Heart left ventricle (tissue), 13 donors: ENCODE measurements around the gene CAGE1.

Source experiments
- POLR2A ChIP-seq, 2 donors: fragments of 450-650 bp; IDR thresholded peaks; one replicate each; pipeline ENCODE4 v1.6.1; 2017; ENCODE audit warnings: antibody characterized with exemption in 2 of 2, mild to moderate bottlenecking in 2 of 2, moderate library complexity in 2 of 2
- TF ChIP-seq, protein P1 (sequence below), 12 donors: fragments of 200-600 bp; sonication (generic) in 4 of 12; IDR thresholded peaks; one replicate each; pipeline versions ENCODE4 v1.5.0 to v1.8.0; 2018 to 2022; ENCODE audit warnings: antibody characterized with exemption in 12 of 12, mild to moderate bottlenecking in 5 of 12
- donor health status: ischemic (EF 13 %, LVEDD 7.1; RV severe dilation, severe dysfunction).
- donor health status: DM: no; HTN: yes; CAD: no.
- donor health status: DM: no; HTN: no; CAD: no.
- donor health status: ischemic (EF 25% LVEDD 6.9; RV normal size, moderate dysfunction).
- donor health status: ischemic (EF 25% LVEDD 5.7; RV mildly dilated, moderate dysfunction).
- donor health status: ischemic (EF 35%, LVEDD 5.7; RV mildly dilated, moderate dysfunction).
- donor health status: nonischemic (EF 11% LVEDD 7.7; RV severe dilation, severe dysfunction).
- donor health status: DM: yes; HTN: yes; CAD: no.
- donor health status: PGD.
- donor health status: ischemic (EF 29% LVEDD 5.4; RV normal size, mild dysfunction).
- donor health status: nonischemic (EF 23%, LVEDD 6.1; RV moderate dilation, normal function).

DNA sequence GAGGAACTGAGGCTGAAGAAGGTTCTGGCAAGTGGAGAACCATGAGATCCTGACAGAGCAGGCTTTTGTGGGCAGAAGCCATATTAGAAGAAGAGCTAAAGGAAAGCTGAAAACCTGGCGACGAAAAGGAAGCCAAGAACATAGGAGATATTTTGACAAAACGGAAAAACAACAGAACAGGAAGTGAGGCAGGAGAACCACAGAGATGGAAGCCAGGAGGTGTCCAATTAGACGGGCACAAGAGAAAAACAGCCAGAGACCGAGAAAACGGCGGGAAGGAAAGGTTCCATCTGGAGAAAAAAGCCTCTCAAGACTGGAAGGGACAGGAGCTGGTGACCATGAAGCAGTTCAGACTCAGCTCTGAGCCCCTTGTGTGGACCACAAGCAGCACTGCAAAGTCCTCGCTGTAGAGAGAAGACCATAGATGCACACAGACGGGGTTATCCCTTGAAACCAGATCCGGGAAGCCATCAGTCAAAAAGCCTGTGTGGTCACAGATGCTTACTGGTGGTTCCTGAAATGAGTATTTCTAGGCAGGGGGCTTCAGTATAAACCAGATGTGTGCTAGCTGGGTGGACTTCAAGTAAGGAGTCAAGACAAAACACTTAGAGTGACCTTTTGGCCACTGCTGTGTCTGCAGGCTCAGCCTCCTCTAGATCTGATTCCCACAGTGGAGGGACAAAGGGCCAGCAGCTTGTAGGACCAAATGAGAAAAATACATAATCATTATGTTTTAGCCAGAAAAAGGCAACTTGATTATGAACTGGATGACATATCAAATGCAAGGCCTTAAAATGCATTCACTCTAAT is 107.2 kb downstream of the CAGE1 start:
- no peak for TF ChIP-seq POLR2A (IDR thresholded peaks at IDR 0.05)
- TF ChIP-seq, protein P1, sequence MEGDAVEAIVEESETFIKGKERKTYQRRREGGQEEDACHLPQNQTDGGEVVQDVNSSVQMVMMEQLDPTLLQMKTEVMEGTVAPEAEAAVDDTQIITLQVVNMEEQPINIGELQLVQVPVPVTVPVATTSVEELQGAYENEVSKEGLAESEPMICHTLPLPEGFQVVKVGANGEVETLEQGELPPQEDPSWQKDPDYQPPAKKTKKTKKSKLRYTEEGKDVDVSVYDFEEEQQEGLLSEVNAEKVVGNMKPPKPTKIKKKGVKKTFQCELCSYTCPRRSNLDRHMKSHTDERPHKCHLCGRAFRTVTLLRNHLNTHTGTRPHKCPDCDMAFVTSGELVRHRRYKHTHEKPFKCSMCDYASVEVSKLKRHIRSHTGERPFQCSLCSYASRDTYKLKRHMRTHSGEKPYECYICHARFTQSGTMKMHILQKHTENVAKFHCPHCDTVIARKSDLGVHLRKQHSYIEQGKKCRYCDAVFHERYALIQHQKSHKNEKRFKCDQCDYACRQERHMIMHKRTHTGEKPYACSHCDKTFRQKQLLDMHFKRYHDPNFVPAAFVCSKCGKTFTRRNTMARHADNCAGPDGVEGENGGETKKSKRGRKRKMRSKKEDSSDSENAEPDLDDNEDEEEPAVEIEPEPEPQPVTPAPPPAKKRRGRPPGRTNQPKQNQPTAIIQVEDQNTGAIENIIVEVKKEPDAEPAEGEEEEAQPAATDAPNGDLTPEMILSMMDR (IDR thresholded peaks at IDR 0.05): no peak
